Stimulated activated CD8-positive, alpha-beta memory T cell treated with anti-CD3 and anti-CD28 coated beads, Interleukin-12 subunit alpha, Interleukin-12 subunit beta, amount 100 ng/mL, for 1 hour (primary cell): ENCODE data around the gene CCDC183.
"Not testable (repeated sequence)": the region's sequence is repeated elsewhere in the genome, so short reads cannot be mapped to it uniquely, and the experiment has no call there.

Source experiments
- DNase-seq: peaks from one replicate; pipeline ENCODE4 v3.0.0-alpha.2; 2020; ENCODE audit warnings: low read depth

CCDC183 gene

GRCh38 chr9:136796238-136796774 is at the start of gene CCDC183:
Gene CCDC183, plus strand, starts transcription at chr9:136796338. Its CDS starts 60 bp downstream, at chr9:136796398.
- no peak for DNase-seq

DNA sequence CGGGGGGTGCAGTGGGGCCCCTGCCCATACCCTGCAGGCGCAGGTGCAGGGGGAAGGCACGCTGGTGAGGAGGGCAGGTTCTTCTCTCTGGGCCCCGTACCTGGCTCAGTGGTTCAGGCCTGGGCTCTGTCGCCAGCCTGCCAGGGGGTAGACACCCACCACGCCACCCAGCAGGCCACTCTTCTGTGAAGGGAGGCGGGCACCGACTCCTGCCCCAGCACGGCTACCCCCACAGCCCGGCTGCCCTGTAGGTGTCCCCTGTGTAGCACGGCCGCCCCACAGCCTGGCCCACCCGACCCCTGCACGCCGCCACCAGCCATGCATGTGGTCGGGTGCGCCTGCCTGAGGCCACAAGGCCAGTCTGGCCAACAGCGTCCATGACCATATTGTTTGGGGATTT is 49.5 kb upstream of the CCDC183 start:
- DNase-seq: no peak

GRCh38 chr9:136747161-136748060 is 48.7 kb upstream of the CCDC183 start:
- no peak for DNase-seq

GRCh38 chr9:136748201-136748600 is 47.9 kb upstream of the CCDC183 start, which contains the start of gene LCN6:
Gene LCN6, minus strand, starts transcription at chr9:136748525. Its CDS starts 42 bp downstream, at chr9:136748483.
- no peak for DNase-seq

GRCh38 chr9:136748666-136749611 is 47.2 kb upstream of the CCDC183 start:
- no peak for DNase-seq

DNA sequence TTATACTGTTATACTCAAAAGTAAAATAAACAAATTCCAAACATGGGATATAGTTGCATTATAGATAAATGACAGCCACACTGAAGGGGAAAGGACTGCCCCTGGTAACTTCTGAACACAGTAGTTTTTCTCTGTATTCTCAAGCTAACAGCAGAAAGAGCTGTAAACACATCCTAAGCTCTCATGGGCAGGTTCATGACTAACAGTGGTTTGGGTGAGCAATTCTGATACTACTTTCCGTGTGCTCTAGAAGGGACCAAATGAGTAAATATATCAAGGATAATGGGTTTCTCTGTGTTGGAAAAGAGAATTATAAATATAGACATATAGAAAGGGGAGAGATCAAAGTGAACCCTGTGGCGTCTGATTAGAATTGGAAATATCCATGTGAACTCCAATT is 45.6 kb upstream of the CCDC183 start:
- DNase-seq: no peak

DNA sequence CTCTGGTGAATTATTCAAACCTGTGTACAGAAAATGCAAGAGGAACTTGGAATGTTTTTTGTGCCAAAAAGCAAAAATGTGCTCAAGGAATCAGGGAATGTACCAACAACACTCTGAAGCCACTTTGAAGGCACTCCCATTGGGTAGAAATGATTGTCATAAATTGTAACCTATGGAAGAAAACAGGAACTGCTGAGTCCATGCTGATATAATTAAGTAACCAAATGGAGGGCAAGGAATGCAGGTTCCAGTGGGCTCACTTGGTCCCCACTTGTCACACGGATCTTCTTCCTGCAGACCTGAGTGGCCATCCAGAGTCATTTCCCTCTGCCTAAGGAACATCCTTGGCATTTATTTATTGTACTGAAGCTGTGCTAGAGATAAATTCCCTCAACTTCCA is 44.9 kb upstream of the CCDC183 start:
- DNase-seq: no peak

- no peak for DNase-seq
Measured at GRCh38 chr9:136751814-136752213, 44.3 kb upstream of the CCDC183 start.

DNA sequence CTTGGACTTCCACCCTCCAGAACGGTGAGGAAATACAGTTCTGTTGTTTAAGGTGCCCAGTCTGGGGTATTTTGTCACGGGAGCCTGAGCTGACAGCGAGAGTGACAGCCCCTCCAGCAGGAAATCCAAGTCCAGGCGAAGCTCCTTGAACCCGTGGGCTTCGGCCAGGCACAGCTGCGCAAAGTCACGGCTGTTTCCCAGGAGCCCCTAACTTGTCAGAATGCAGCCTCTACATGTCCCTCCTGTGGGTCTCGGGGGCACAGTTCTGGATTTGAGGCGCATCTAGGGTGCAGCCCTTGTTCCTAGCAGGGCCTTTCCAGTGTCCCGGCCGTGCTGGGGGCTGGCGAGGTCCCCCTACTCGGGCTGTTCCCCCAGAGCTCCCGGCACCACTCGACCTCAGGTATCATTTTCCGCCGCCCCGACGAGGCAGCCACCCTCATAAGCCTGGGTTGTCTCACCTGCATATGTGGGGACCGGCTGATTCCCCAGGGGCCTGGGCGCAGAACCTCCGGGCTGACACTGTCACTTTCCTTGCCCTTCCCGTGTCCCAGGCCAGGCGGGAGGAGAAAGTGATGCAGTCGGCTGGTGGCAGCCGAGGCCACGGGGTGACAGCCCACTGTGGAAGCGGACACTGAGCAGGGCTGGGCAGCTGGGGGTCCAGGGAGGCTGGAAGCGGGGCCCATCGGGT is 42.6 kb upstream of the CCDC183 start:
- DNase-seq: no peak

DNA sequence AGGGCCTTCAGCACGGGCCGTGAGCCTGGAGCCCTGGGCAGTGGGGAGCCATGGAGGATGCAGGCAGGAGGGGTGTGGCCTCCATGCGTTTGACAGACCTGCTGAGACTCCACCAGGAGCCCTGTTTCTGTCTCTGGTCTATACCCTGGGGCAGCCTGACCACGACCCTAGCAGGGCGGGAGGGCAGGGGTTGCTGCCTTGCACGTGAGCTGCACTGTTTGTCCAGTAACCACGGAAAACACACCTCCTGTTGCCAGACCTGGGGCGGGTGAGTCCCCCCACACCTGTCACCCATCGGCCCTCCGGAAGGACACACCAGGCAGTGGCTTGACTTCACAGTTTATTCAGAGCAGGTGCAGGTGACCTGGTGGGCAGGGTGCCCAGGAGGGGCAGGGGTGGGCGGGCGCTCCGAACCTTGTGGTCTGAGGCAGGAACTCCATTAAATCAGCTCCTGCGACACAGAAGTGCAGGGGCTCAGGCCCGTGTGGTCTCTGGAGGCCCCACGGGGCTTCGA is 42.0 kb upstream of the CCDC183 start:
- no peak for DNase-seq

- DNase-seq: no peak
Measured at GRCh38 chr9:136754626-136755301, 41.4 kb upstream of the CCDC183 start.

DNA sequence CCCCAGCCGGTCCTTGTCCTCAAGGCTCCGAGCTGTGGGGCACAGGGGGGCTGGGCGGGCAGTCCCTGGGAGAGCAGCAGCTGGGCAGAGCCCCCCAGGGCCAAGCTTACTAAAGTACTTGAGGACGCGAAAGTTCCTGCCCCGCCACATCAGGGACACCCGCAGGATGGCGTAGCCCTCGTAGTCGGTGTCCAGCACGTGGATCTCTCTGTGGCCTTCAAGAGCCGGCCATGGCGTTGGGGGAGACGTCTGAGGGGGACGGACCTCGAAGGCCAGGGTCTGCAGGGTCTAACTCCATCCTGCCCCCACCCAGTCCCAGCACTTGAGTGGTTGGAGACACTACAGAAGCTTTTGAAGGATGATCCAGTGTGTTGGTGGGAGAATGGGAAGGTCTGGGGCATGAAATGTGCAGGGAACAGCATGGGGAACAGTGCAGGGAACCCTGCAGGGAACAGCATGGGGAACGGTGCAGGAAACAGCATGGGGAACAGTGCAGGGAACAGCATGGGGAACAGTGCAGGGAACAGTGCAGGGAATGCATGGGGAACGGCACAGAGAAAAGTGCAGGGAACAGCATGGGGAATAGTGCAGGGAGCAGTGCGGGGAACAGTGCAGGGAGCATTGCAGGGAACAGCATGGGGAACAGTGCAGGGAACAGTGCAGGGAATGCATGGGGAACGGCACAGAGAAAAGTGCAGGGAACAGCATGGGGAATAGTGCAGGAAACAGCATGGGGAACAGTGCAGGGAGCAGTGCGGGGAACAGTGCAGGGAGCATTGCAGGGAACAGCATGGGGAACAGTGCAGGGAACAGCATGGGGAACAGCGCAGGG is 40.6 kb upstream of the CCDC183 start:
- not testable (repeated sequence) for DNase-seq

GRCh38 chr9:136756134-136756438 is 40.1 kb upstream of the CCDC183 start:
- DNase-seq: no peak

- no peak for DNase-seq
Measured at GRCh38 chr9:136756836-136757235, 39.3 kb upstream of the CCDC183 start.

DNA sequence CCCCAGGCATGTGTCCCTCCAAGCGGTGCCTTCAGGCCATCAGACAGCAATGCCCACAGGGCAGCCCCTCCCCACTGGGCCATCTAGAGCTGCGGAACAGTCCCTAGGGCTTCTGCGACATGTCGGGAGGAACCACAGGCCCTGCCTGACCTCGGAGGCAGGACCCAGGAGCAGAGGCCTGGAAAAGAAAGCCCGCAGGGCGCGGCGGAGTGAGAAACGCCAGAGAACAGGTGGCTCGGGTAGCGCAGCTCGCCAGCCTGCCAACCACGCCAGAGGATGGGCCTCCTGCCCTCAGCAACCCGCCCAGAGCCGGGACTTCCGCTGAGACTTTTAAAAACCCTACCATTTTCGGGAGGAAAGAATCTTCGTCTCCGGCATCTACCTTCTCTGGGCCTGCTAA is 38.8 kb upstream of the CCDC183 start:
- DNase-seq: no peak

DNA sequence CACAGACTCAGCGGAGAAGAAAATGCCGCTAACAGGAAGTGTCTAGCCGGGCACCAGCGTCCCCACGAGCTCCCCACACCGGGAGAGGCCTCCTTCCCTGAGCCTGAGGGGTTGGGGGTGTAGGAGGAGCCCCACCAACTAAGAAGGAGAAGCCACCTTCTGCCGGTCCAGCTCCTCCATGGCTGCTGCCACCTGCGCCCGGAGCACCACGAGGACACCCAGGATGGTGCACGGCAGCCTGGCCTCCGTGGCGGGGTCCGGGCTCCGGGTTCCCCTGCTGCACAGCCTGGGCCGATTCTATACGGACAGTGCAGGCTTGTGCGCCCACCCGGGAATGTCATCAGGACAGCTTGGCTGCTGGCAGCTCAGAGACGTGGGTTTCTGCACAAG is 38.4 kb upstream of the CCDC183 start:
- no peak for DNase-seq

DNA sequence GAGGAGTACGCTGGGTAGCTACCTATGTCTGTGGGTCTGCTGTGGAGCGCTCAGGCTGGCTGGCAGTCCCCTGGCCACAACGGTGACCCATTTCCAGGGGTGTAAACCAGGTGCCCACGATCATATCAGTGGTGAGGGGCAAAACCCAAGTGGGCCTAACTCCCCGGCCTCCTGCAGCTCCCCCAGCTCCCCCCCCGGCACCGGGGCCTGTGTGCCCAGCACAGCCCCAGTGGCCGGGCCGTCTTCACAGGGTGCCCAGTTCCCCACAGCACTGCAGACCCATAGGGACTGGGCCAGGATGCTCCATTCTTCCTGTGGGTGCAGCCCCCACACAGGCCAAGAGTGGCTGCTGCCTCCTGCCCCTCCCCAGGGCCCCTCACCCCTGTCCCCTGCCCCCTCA is 37.1 kb upstream of the CCDC183 start:
- DNase-seq: no peak

DNA sequence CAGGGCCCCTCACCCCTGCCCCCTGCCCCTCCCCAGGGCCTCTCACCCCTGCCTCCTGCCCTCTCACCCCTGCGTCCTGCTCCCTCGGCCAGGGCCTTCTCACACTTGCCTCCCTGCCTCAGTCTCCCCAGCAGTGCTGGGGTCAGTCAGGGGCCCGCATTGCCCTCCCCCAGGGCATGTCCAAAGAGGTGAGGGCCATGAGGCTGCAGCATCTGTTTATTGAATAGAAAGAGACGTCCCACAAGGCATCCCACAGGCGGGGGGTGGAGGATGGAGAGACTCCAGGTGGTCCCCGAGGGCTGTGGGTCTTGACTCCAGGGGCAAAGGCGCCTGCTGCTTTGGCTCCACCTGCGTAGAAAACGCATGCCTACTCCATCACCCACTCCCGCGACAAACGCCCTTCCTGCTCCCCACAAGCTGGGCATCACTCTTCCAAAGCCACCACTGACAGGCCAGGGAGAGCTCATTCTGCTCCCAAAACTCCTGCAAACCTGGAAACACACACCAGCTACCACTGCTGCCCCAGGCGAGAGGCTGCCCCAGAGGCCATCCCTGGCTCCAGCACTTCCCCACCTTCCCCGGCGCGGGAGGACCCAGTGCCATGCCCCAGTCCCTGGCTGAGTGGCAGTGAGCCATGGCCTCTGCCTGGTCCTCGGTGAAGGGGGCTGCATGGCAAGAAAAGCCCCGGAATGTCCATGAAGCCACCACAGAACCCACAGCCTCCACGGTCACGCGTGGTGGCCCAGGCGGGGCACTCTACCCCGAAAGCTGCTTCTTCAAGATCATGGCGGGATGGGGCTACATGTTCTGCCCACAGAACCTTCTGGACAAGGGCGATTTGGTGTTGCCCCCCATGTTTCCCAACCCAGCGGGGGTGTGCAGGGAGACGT is 36.5 kb upstream of the CCDC183 start:
- no peak for DNase-seq

DNA sequence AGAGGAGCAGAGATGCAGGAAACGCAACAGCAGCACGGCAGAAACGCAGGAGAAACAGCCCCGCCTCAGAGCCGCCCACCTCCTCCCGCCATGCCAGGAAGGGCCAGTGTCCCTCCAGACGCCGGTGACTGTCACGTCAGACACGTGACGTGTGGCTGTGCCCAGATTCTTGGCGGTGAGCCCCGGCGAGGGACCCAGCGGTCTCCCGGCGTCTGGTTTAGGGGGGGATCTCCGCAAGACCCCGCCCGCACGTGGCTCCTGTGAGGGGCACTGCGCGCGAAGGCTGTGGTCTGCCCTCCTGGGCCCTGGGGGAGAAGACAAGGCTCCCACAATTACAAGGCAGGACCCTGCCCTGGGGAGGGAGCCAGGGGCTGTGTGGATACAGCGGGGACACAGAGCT is 35.7 kb upstream of the CCDC183 start:
- no peak for DNase-seq
